Stimulated activated CD4-positive, alpha-beta T cell treated with anti-CD3 and anti-CD28 coated beads, Interleukin-1b, Interleukin-23, amount 100 ng/mL, for 4 hours (primary cell): ENCODE data around the gene PTCH2.
A peak's percentile ranks its signal among the peaks of the same experiment; 100 is the strongest.

Experiments
- DNase-seq, 2 donors: peaks; one replicate each; pipeline ENCODE4 v3.0.0-alpha.2; 2020; ENCODE audit warnings: low read depth in 2 of 2

Gene PTCH2, protein sequence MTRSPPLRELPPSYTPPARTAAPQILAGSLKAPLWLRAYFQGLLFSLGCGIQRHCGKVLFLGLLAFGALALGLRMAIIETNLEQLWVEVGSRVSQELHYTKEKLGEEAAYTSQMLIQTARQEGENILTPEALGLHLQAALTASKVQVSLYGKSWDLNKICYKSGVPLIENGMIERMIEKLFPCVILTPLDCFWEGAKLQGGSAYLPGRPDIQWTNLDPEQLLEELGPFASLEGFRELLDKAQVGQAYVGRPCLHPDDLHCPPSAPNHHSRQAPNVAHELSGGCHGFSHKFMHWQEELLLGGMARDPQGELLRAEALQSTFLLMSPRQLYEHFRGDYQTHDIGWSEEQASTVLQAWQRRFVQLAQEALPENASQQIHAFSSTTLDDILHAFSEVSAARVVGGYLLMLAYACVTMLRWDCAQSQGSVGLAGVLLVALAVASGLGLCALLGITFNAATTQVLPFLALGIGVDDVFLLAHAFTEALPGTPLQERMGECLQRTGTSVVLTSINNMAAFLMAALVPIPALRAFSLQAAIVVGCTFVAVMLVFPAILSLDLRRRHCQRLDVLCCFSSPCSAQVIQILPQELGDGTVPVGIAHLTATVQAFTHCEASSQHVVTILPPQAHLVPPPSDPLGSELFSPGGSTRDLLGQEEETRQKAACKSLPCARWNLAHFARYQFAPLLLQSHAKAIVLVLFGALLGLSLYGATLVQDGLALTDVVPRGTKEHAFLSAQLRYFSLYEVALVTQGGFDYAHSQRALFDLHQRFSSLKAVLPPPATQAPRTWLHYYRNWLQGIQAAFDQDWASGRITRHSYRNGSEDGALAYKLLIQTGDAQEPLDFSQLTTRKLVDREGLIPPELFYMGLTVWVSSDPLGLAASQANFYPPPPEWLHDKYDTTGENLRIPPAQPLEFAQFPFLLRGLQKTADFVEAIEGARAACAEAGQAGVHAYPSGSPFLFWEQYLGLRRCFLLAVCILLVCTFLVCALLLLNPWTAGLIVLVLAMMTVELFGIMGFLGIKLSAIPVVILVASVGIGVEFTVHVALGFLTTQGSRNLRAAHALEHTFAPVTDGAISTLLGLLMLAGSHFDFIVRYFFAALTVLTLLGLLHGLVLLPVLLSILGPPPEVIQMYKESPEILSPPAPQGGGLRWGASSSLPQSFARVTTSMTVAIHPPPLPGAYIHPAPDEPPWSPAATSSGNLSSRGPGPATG

DNA sequence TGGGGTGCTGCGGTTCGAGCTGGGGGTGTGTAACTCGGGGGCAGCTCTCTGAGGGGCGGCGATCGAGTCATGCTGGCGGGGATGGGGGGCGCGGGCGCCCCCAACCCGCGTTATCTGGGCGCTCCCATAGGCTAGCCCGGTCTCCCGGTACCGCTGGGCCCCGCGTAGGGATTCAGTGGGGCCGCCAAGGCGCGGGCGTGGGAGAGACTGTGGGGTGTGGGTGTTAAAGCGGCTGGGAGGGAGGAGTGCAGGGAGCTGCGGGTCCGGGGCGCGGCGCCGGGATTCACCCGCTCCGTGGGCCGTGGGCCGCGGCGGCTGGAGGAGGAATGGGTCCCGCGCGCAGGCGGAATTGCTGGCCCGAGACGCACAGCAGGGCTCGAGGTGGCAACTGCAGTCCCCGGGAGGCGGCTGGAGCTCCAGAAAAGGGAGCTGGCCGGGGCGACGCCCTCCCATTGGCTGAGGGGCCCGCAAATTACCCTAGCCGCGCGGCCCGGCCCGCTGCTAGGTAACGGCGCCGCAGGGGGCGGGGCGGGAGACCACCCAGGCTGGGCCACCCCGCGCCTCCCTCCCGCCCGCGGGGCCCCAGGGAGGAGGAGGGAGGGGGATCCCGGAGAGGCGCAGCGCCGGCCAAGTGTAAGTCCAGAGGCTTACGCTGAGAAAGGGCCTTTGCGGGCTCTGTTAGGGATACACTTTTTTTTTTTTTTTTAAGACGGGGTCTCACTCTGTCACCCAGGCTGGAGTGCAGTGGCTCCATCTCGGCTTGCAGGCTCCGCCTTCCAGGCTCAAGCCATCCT is at the start of gene PTCH2:
Gene PTCH2 (minus strand): TSS at position 392 of the 794 bp plus-strand sequence. CDS start 321 bp downstream, at position 71.
- peak in 1 of 2 donors; percentile 15 for DNase-seq

DNA sequence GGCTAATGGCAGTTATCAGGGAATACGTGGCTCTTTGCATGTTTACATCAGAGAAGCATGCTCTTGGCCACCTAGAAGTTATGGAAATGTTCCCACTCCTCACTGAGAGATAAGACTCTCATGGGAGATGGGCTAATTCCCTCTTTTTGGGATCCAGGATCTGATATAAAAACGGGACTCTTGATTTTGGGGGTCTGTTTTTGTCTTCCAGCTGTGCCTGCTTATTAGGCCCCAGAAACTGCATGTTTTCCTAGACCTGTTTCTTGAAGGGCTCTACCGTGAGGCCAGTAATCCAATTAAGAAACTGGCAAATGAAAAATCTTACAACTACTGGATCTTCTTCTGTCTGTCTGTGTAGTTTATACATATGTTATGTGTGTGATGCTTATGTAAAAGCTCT is 47.0 kb upstream of the PTCH2 start:
- DNase-seq = no peak

DNA sequence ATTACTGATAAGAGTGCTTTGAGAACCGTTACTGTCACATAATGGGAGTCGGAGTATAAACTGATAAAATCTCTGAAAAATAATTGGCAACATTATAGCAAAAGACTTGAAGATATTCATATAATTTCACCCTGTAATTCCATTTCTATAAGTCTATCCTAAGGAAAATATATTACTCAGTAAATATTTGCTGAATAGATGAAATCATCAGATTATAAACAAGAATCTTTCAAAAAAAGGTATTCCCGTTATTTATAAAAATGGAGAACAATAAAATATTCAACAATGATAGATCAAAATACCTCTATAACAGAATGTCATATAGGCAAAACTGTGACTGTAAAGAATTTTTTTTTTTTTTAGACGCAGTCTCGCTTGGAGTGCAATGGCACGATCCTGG is 42.4 kb upstream of the PTCH2 start:
- no peak for DNase-seq

DNA sequence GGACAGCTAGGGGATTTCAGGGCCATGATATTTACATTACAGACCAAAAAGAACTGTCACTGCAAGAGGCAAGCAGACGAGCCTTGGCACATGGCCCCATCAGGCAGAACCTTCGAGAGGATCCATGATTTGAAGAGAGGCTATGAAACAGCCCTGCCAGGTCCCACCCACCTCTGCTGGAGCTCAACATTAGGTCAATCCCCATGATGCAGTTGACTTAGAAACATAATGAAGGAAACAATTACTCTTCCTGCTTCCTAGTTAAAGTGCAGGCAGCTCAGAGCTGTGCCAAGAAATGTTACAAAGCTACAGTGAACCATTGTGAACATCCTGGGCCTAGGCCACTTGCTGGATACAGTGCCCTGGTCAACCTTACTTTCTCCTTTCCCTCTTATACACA is 41.7 kb upstream of the PTCH2 start:
- DNase-seq = no peak

DNA sequence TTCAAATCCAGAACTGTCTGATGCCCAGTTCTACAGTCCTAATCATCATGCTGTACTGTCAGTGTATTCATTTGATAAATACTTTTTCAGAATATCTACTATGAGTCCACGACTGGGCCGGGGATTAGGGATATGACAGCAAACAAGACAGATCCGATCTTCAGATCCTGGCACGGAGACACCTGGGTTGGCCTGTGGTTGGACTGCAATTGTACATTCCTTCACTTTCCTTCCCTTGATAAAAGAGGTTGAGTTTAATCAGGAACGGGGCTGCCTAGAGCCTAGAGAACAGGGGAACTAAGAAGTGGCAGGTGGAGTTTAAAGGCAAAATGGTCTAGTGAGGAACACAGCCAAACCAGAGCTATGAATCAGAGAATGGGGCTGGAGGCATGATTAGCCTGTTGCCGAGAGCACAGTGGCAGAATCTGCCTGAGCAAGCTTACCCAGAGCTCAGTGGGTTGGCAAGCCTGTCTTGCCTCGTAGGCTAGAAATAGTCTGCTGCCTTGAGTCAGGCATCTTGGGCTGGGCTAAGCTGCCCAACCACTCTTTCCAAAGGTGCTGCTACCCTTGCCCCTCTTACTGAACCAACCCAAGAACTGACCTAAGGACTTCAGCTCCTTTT is 38.1 kb upstream of the PTCH2 start:
- DNase-seq = no peak

DNA sequence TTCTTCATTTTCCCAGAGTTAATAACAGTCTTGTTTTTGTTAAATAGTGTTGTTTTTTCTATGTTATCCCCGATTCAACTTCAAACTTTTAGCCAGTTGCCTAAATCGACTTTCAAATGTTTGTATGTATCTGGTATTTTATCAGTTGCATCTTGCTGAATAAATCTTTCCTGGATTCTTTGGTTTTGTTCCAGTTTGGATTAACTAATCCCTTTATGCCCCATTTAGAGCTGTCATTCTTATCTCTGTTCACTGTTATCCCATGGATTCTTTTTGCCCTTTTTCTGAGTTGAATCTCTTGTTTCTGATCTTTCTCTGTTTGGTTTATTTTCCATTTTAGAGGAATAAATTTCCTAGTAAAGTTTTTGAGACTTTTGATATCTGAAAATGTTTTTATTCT is 31.1 kb upstream of the PTCH2 start:
- no peak for DNase-seq

DNA sequence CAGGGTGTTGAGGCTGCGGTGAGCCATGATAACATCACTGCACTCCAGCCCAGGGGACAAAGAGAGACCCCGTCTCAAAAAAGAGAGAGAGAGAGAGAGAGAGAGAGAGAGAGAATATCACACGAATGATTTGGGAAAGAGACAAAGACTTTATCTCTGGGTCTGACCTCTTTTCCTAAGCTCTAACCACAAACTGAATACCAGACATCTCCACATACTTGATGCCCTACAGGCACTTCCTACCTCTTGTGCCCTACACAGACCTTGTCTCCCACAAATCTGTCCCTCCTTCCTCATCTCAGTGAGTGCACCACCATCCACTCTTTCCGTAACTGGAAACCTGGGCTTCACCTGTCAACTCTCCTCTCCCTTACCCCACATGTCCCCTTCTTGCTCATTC is 27.0 kb upstream of the PTCH2 start:
- DNase-seq = no peak

DNA sequence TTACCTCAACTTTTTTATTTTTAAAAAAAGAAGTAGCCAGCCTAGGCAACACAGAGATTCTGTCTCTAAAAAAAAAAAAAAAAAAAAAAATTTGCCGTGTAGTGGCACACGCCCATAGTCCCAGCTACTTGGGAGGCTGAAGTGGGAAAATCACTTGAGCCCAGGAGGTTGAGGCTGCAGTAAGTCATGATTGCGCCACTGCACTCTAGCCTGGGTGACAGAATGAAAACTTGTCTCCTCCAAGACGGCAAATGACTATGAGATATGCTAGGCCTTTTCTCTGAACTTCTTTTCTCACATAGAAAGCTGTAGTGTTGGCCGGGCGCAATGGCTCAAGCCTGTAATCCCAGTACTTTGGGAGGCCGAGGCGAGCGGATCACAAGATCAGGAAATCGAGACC is 24.7 kb upstream of the PTCH2 start:
- no peak for DNase-seq

DNA sequence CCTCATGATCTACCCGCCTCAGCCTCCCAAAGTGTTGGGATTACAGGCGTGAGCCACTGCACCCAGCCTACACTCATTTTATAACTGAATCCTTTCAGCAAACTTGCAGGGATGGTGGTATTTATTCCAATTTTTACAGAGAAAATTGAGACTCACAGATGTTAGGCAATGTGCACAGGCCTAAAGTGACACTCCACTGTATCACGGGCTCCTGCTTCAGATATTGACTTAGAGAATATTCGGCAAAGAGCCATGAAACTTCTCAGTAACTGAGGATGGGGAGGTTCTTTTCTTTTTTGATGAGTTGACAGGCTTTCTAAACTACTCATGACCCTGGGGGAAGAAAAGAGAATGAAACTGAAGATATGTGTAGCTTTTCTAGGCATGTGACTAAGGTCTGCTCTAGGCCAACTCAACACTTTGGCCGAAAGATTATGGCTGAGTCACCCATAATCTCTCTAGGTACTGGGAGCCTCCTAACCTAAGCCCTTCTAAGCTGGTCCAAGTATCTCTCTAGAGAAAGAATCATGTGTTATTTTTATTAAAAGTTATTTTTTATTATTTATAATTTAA is 19.9 kb upstream of the PTCH2 start:
- DNase-seq = no peak

DNA sequence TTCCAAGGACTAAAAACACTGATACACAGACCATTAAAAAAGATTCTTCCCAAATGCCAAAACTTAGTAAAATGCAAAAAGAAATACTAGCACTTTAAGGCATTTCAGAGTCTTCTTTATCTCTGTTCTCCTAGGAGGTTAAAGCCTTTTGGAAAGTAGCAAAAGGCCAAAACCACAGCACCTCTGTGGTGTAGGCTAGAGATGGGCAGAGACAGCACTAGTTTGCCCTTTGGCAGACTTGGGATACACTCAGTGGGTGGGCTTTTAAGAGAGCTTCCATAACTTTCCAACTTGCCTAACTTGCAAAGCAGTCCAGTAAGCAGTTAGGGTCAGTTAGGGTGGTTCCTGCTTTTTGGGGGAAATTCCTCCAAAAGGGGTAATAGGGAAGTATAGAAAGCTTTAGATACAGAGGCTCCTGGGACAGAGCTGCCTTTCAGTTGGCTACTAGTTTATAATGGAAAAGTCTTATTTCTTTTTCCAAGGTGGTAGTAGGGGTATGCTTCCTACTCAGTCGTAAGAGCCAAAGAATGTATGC is 17.9 kb upstream of the PTCH2 start:
- no peak for DNase-seq

DNA sequence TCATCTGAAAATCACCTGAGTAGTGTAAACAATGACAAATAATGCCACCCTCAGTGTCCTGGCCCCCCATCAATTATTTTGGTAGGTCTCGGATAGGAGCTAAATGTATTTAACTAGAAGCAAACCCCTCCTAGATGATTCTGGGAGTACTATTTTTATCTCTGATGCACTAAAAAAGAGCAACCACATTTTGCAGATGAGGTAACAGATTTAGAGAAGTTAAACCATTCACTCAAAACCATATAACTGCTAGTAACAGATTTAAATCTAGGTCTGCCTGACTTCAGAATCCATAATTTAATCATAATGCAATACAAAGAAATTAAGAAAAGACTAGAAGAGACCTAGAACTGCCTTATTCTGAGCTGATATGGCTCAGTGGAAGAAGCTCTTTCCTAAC is 17.3 kb upstream of the PTCH2 start:
- no peak for DNase-seq

DNA sequence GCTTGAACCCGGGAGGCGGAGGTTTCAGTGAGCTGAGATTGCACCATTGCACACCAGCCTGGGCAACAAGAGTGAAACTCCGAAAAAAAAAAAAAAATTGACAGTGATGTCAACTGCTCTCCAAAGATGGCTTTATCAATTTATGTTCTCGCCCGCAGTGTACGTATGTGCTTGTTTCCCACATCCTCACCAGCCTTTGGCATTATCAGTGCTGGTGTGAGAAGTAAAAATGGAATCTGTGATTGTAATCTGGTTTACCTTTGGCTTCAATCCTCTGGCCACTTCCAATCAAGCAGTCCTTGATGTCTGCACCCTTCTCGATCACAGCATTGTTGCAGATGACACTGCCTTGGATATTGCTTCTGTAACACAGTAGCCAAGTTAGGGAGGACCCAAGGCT is 14.4 kb upstream of the PTCH2 start:
- no peak for DNase-seq

DNA sequence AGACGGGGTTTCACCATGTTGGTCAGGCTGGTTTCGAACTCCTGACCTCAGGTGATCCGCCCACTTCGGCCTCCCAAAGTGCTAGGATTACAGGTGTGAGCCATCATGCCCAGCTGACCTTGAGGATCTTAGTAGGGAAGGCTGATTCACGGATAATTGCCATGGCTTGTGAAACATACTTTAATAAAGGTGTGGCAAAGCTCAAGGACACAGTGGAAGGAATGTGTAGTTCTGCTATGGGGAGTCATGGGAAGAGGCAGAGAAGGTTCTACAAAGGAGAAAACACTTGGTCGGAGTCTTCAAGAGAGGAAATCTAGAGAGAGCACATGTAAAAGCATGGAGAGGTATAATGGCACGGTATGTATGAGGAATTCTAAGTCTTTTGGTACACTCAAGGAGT is 12.7 kb upstream of the PTCH2 start:
- DNase-seq = no peak

DNA sequence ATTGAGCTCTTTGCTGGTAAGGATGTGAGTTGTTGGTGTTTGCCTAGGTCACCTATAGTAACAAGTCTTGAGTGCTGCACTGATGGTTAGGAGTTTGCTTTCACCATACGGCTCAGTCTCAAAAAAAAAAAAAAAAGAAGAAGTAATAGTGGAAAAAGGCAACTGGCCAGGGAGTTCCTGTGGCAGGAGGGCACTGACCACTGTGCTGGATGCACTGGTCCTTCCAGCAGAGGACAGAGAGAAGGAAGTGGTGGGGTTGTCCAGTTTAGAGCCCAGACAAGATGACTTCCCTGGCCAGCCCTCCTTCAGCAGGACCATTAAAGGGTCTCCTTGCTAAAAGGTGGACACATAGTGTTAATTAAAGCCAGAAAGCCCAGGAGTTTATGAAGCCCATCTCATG is 11.9 kb upstream of the PTCH2 start:
- no peak for DNase-seq

DNA sequence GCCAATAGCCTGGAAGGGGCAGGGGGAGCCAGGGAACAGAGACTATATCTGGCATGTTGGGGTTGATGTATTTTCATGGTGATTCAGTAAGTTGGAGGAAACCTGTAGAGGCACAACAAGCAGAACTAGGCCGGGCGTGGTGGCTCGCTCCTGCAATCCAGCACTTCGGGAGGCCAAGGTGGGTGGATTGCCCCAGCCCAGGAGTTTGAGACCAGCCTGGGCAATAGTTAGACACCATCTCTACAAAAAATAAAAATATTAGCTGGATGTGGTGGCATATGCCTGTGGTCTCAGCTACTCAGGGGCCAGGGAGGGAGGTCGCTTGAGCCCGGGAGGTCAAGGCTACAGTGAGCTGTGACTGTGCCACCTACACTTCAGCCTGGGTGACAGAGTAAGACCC is 10.1 kb upstream of the PTCH2 start:
- DNase-seq = no peak

DNA sequence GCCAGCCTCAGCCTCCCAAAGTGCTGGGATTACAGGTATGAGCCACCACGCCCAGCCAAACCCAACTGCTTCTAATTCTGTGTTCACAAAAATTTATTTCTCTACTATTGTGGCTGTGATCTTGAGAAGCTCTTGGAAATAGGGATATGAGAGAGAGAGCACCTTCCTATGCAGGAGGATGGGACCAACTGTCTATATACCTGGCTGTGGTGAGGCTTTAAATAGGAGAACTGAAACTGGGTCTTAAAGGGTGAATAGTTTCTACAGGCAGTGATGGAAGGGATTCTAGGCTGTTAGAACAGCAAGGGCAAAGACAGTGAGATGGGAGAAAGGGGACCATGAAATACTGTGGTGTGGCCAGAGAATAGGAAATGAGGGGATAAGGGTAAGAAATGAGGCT is 8.3 kb upstream of the PTCH2 start:
- no peak for DNase-seq

DNA sequence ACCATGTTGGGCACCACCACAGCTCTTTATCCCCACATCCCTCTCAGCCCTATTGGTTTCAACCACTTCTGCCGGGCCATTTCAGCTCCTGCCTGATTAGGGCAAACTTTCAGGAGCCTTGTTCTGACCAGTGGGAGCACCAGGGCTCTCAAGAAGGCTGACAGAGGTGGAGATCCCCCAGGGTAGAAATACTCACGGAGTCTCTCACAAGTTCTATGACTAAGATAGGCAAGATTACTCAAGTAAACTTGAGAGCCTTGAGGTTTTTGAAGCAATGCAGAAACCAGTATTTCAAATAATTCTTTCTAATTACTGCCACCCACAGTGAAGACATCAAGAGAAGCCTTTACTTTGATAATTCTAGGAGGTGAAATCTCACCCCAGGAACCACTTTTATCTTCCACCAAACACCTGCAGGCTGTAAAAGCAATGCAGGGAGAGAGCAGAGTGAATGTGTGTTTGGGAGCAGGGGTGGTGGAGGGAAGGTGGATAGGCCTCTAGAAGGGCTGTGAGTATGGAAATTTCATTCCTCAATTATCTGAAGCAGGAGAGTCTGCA is 6.6 kb upstream of the PTCH2 start:
- no peak for DNase-seq

DNA sequence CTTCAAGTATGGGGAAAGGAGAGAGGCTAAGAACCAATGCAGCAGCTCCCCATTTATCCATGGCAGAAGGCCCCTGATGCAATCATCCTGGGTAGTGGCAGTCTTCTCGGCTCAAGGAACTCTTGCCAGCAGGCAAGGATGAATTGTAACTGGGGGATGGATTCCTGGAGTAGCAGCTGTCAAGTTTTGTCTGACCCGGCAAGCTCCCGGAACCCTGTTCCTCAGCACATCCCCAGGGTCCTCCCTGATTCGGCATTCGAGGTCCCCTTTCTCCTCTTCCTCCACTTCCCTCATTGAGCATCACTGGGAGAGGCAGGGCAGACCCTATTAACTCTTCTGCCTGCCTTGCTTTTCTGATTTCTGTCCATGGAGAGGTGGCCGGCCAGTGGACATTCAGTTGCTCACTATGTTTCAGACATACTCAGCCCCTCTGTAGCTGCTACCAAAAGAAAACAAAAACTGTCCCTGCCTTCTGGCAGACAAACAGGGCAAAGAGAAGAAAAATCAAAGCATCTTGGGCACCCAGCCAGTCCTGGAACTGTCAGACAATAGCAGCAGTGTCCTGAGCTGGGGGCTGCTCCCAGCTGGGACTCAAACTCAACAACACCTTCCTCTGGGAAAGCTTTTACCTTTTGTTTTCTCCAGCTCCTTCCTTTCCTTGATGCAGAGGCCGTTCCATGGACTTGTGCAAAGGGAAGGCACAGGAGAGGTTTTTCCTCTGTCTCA is 5.6 kb upstream of the PTCH2 start:
- no peak for DNase-seq

DNA sequence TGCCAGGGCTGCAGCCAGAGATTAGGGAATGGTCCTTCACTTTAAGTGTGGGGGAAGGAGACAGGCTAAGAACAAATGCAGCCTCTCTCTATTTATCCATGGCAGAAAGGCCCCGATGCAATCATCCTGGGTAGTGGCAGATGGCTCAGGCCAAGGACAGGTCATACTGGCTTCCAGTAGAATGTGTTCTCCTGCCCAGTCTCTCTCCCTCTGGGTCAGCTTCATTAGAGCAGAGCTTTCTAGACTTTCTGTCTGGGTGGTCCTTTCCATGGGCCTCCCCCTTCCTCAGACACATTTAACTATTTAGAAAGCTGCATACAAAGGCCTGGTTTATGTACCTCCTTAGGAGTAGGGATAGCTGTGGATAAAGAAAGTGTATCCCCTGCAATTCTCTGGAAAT is 4.8 kb upstream of the PTCH2 start:
- DNase-seq = no peak
